ENCODE results near the gene SDHAF3. TPM values are rescaled to one million over a fixed set of nuclear protein-coding genes. Genes with fewer than 3 reads are reported as not detected.
A peak's percentile ranks its signal among the peaks of the same experiment; 100 is the strongest.
"Not testable (repeated sequence)": the region's sequence is repeated elsewhere in the genome, so short reads cannot be mapped to it uniquely, and the experiment has no call there.

The SDHAF3 gene
- total RNA-seq, 1 donor from 2014 or later, result not detected

- peak overlapping the region; percentile 65 to 74 for H3K27ac ChIP-seq
These were observed 495 bp upstream of the SDHAF3 start for GRCh38 chr7:97117035-97117371.

GRCh38 chr7:97118306-97118917, 914 bp downstream of the SDHAF3 start:
- Histone ChIP-seq H3K27me3 (no peaks in the 10 kb centered on the region), H3K4me3 (peak overlapping the region; percentile 58 to 75), H3K27ac (no peak overlapping the region), H3K9me3 (no peaks in the 10 kb centered on the region), H3K4me1 (no peaks in the 10 kb centered on the region), H3K36me3 (no peaks in the 10 kb centered on the region)
- DNase-seq (ENCODE audit: low spot score in 2 of 2), result no peak
- intact Hi-C loops (cut with DNase I), result loop anchor here (10.0 kb wide), 1 partner anchor 986 kb away; the partner anchor contains the start of gene LMTK2
- no peak for TF ChIP-seq CTCF (IDR thresholded peaks at IDR 0.05)

More at GRCh38 chr7:97117035-97117371, 495 bp upstream of the SDHAF3 start:
- no peak for DNase-seq (ENCODE audit: low spot score in 2 of 2)
- Histone ChIP-seq H3K4me3 (peak overlapping the region; percentile 58 to 75), H3K27me3 (no peaks in the 10 kb centered on the region), H3K4me1 (no peaks in the 10 kb centered on the region), H3K36me3 (no peaks in the 10 kb centered on the region), H3K9me3 (no peaks in the 10 kb centered on the region)
- intact Hi-C loops (cut with DNase I), result loop anchor here (2.0 to 10.0 kb wide), 2 partner anchors 406 to 988 kb away; partner anchors contain the start of gene LMTK2
- no peak for TF ChIP-seq CTCF (IDR thresholded peaks at IDR 0.05)

- H3K27ac ChIP-seq, result no peak overlapping the region
- H3K27me3 ChIP-seq, result no peaks in the 10 kb centered on the region
- intact Hi-C loops (cut with DNase I), result loop anchor here (10.0 kb wide), 1 partner anchor 985 kb away; the partner anchor contains the start of gene LMTK2
- DNase-seq (ENCODE audit: low spot score in 2 of 2), result no peak
- H3K4me3 ChIP-seq, result no peak overlapping the region
- no peaks in the 10 kb centered on the region for H3K9me3 ChIP-seq
- no peaks in the 10 kb centered on the region for H3K4me1 ChIP-seq
- no peak for TF ChIP-seq CTCF (IDR thresholded peaks at IDR 0.05)
- no peaks in the 10 kb centered on the region for H3K36me3 ChIP-seq
These were observed 2.2 kb downstream of the SDHAF3 start for GRCh38 chr7:97119747-97120146.

- DNase-seq (ENCODE audit: low spot score in 2 of 2), result no peak
- Histone ChIP-seq H3K4me3 (no peak overlapping the region), H3K27me3 (no peaks in the 10 kb centered on the region), H3K4me1 (no peaks in the 10 kb centered on the region), H3K36me3 (no peaks in the 10 kb centered on the region), H3K9me3 (peaks cover 0 to 5% of the 10 kb centered on the region in 2 donors), H3K27ac (no peak overlapping the region)
- intact Hi-C loops (cut with DNase I), result no loop called here
- TF ChIP-seq CTCF (IDR thresholded peaks at IDR 0.05), result no peak
These were observed 3.4 kb downstream of the SDHAF3 start for GRCh38 chr7:97120713-97121457.

GRCh38 chr7:97123115-97123514, 5.6 kb downstream of the SDHAF3 start:
- DNase-seq (ENCODE audit: low spot score in 2 of 2); H3K36me3 ChIP-seq; H3K27ac ChIP-seq; intact Hi-C loops (cut with DNase I); H3K27me3 ChIP-seq; H3K4me3 ChIP-seq; H3K4me1 ChIP-seq; H3K9me3 ChIP-seq: not testable (repeated sequence)

GRCh38 chr7:97126483-97127171, 9.1 kb downstream of the SDHAF3 start:
- Histone ChIP-seq H3K4me3 (no peak overlapping the region), H3K9me3 (peaks cover 0 to 5% of the 10 kb centered on the region in 2 donors), H3K4me1 (no peaks in the 10 kb centered on the region), H3K36me3 (no peaks in the 10 kb centered on the region), H3K27me3 (no peaks in the 10 kb centered on the region), H3K27ac (no peak overlapping the region)
- intact Hi-C loops (cut with DNase I), result no loop called here
- no peak for DNase-seq (ENCODE audit: low spot score in 2 of 2)
- TF ChIP-seq CTCF (IDR thresholded peaks at IDR 0.05), result no peak
